ENCODE data around the gene GGT6. TPM values are rescaled to one million over a fixed set of nuclear protein-coding genes. Genes with fewer than 3 reads are reported as not detected.
A peak's percentile ranks its signal among the peaks of the same experiment; 100 is the strongest.
"Not testable (repeated sequence)": the region's sequence is repeated elsewhere in the genome, so short reads cannot be mapped to it uniquely, and the experiment has no call there.

GGT6 gene
- total RNA-seq, 2 experiments from 2014 or later, result not detected

DNA sequence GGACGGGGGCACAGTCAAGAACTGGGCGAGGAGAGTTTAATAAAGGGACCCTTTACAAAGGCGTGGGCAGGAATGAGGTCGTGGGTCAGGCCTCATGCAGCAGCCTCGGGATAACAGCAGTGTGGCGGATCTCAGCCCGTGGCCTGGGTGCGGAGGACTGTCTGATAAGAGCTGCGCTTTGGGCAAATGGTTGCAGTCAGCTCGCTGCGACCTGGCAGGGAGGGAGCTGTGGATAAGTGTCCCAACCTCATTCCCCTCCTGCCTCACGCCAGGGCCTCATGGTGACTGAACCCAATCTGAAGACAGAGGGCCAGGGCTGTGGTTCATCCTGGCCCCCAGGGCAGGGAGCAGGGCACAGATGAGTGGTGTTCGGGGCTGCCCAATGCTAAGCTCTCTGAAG is 37.6 kb upstream of the GGT6 start:
- Mint-ChIP-seq H3K27ac (no peak overlapping the region), H3K4me1 (peaks cover 3% of the 10 kb centered on the region), H3K9me3 (no peaks in the 10 kb centered on the region), H3K27me3 (peaks cover 2% of the 10 kb centered on the region), H3K36me3 (no peaks in the 10 kb centered on the region), H3K4me3 (no peak overlapping the region)
- no peak for DNase-seq
- POLR2A ChIA-PET, result interaction anchor here (0.9 kb wide), 1 partner anchor 8 kb away, joined by 3 read pairs; no protein-coding TSS in a partner anchor
- ATAC-seq (ENCODE audit: low read depth), result no peak

DNA sequence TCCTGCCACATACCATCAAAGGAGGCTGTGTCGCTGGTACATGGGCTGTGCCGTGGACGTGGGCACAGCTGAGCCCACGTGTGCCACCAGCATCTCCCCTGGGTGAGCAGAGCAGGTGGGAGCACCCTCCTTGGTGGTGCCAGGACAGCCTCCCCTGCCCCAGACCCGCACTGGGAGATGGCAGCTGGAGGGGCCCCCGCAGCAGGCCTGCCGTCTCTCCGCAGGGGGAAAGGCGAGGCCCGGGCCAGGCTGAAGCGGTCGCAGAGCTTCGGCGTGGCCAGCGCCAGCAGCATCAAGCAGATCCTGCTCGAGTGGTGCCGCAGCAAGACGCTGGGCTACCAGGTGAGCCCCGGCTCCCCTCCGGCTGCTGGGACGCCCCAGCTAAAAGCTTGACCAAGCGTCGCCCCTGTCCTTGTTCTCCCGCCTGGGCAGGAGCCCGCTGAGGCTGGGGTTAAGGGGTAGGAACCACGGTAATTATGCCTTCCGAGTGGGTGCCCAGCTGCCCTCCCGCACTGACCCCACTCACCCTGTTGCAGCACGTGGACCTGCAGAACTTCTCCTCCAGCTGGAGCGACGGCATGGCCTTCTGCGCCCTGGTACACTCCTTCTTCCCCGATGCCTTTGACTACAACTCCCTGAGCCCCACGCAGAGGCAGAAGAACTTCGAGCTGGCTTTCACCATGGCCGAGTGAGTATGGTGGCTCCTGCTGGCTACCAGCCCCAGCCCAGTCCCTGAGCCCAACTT is 36.4 kb upstream of the GGT6 start:
- Mint-ChIP-seq H3K36me3 (no peaks in the 10 kb centered on the region), H3K4me1 (peaks cover 3% of the 10 kb centered on the region), H3K9me3 (no peaks in the 10 kb centered on the region), H3K27ac (no peak overlapping the region), H3K4me3 (no peak overlapping the region), H3K27me3 (peaks cover 2% of the 10 kb centered on the region)
- DNase-seq (no peak), ATAC-seq (ENCODE audit: low read depth) (no peak)
- POLR2A ChIA-PET, result interaction anchor here (0.9 kb wide), 1 partner anchor 10 kb away, joined by 3 read pairs; no protein-coding TSS in a partner anchor

DNA sequence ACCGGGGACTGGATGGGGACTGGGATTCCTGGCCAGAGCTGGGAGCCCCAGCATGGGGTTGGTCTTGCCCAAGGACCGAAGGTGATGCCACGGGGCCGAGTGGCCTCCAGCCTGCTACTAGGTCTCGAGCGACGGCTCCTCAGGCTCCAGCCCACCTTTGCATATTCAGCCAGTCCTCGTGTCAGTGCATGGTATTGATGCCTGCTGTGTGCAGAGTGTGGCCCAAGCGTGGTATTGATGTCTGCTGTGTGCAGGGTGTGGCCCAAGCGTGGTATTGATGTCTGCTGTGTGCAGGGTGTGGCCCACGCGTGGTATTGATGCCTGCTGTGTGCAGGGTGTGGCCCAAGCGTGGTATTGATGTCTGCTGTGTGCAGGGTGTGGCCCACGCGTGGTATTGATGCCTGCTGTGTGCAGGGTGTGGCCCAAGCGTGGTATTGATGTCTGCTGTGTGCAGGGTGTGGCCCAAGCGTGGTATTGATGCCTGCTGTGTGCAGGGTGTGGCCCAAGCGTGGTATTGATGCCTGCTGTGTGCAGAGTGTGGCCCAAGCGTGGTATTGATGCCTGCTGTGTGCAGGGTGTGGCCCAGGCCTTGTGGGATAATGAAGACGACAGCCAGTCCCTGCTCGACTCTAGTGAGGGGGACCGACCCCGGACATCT is 35.4 kb upstream of the GGT6 start:
- POLR2A ChIA-PET; H3K27ac Mint-ChIP-seq; H3K36me3 Mint-ChIP-seq; H3K4me3 Mint-ChIP-seq; DNase-seq; H3K27me3 Mint-ChIP-seq; H3K4me1 Mint-ChIP-seq; ATAC-seq (ENCODE audit: low read depth); H3K9me3 Mint-ChIP-seq: not testable (repeated sequence)

DNA sequence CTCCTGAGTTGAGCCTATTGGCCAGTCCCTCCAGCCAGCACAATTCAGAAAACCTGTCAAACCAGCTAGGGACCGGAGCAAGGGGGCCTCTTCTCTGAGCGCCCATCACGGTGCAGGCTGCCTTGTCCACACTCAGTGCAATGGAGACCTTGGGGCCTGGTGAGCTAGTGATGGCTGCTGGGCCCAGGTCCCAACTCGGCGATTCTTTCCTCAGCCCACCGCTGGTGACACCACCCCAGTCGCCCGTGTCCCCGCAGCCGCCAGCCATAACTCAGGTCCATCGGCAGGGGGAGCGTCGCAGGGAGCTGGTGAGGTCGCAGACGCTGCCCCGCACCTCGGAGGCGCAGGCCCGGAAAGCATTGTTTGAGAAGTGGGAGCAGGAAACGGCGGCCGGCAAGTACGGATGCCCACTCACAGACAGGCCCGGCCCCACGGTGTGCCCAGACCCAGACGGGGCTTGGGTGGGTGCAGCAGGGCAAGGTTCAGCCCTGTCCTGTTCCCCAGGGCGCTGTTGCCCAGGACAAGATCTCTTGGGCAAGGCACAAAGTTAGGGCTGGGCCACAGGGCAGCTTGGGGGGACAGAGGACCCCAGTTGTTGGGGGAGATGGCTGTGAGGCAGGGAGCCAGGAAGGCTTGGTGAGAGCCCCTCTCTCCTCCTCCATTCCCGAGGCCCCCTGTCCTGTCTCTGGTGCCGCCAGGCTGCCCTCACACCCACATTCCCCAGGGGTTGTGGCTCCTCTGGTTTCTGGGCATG is 34.7 kb upstream of the GGT6 start:
- DNase-seq (peak; percentile 60), ATAC-seq (ENCODE audit: low read depth) (peak; percentile 78)
- no peaks in the 10 kb centered on the region for H3K36me3 Mint-ChIP-seq
- POLR2A ChIA-PET, result no interaction called here
- peak overlapping the region; percentile 10 for H3K4me3 Mint-ChIP-seq
- H3K27ac Mint-ChIP-seq, result no peak overlapping the region
- peaks cover 3% of the 10 kb centered on the region for H3K4me1 Mint-ChIP-seq
- H3K27me3 Mint-ChIP-seq, result peaks cover 3% of the 10 kb centered on the region
- H3K9me3 Mint-ChIP-seq, result no peaks in the 10 kb centered on the region

DNA sequence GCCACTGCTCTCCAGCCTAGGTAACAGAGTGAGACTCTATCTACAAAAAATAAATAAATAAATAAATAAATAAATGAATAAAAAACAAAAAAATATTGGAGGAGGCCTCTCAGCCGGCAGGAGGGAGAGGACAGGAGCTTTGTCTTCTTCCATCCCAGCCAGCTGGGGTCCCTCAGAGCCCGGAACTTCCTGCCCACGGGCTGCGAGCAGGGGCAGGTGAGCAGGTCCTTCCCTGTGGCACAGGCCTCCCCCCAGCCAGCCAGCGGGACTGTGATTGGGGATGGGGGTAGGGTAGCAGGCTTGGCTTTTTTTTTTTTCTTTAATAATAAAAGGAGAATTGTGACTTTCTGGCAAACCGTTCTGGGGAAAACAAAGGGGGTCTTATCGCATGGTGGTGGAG is 34.0 kb upstream of the GGT6 start:
- no peak for DNase-seq
- Mint-ChIP-seq H3K27me3 (peaks cover 3% of the 10 kb centered on the region), H3K9me3 (no peaks in the 10 kb centered on the region), H3K4me1 (peaks cover 3% of the 10 kb centered on the region), H3K4me3 (no peak overlapping the region), H3K27ac (no peak overlapping the region), H3K36me3 (no peaks in the 10 kb centered on the region)
- no peak for ATAC-seq (ENCODE audit: low read depth)
- POLR2A ChIA-PET, result no interaction called here

DNA sequence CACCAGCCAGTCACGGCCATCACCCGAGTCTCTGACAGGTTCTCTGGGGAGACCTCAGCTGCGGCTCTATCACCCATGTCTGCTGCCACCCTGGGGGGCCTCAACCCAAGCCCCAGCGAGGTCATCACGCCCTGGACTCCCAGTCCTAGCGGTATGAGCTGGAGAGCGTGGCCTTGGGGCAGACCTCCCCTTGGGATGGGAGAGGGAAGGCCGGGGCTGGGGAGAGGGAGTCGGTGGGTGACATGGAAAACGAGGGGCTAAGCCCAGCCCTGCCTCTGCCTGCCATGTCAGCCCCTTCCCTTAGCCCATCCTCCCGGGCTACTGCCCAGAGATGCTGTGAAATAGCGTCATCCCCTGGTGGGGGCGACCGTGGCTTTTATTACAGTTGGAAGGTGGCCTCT is 32.6 kb upstream of the GGT6 start:
- Mint-ChIP-seq H3K36me3 (no peaks in the 10 kb centered on the region), H3K4me3 (no peak overlapping the region), H3K27me3 (peaks cover 8% of the 10 kb centered on the region), H3K4me1 (peaks cover 3% of the 10 kb centered on the region), H3K27ac (no peak overlapping the region), H3K9me3 (no peaks in the 10 kb centered on the region)
- ATAC-seq (ENCODE audit: low read depth) (no peak), DNase-seq (no peak)
- POLR2A ChIA-PET, result no interaction called here

DNA sequence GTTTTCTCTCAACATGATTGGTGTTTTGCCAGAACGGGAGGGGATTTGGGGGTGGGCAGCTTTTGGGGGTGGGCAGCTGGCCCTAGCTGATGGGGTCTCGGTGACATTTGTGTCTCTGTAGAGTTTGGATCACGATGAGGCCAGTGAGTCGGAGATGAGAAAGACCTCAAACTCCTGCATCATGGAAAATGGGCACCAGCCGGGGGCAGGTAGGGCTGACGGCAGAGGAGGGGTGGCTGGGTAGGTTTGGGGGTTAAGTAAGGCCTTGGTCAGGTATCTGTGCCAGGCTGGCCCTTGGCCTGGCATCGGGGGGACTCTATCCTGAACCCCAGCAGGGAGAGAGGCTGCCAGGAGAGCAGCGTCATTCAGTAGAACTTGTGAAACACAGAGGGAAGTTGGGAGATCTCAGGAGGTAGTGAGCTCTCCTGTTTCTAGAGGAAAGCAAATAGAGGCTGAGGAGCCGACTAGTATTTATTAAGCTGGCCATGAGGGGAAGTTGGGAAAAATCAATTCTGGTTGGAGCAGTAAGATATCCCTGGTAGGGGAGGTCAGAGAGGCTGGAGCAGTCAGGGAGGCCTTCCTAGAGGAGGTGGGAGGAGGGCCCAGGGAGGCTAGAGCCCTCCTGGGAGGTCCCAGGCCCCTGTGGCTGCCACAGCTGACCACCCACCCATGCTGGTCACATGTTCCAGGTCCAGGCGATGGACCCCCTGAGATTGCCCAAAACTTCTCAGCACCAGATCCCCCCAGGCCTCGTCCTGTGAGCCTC is 32.0 kb upstream of the GGT6 start:
- peaks cover 8% of the 10 kb centered on the region for H3K27me3 Mint-ChIP-seq
- no peak for ATAC-seq (ENCODE audit: low read depth)
- H3K27ac Mint-ChIP-seq, result no peak overlapping the region
- POLR2A ChIA-PET, result interaction anchor here (0.6 kb wide), 1 partner anchor 220 kb away, joined by 3 read pairs; no protein-coding TSS in a partner anchor
- H3K4me1 Mint-ChIP-seq, result peaks cover 3% of the 10 kb centered on the region
- no peaks in the 10 kb centered on the region for H3K36me3 Mint-ChIP-seq
- no peak overlapping the region for H3K4me3 Mint-ChIP-seq
- DNase-seq, result no peak
- no peaks in the 10 kb centered on the region for H3K9me3 Mint-ChIP-seq

DNA sequence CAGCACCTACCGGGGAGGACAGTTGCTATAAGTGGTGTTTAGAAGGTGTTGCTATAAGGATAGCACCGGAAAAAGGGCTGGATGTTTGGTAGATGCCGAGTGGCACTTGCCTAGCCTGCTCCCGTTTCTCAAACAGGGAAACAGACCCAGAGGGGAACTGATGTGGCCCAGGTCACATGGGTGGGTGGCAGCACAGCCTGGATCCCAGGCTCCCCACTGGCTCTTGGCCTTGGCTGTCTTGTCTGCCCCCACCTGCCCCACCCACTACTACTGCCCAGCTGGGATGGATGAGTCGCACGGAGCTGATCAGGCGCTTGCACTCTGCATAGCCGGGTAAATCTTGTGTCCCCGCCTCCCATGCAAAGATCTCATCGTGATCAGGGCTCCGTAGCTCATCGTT is 31.2 kb upstream of the GGT6 start:
- H3K36me3 Mint-ChIP-seq, result no peaks in the 10 kb centered on the region
- ATAC-seq (ENCODE audit: low read depth), result no peak
- no peak overlapping the region for H3K4me3 Mint-ChIP-seq
- no peaks in the 10 kb centered on the region for H3K9me3 Mint-ChIP-seq
- H3K4me1 Mint-ChIP-seq, result peaks cover 3% of the 10 kb centered on the region
- POLR2A ChIA-PET, result no interaction called here
- H3K27me3 Mint-ChIP-seq, result peaks cover 11% of the 10 kb centered on the region
- H3K27ac Mint-ChIP-seq, result no peak overlapping the region
- DNase-seq, result no peak

DNA sequence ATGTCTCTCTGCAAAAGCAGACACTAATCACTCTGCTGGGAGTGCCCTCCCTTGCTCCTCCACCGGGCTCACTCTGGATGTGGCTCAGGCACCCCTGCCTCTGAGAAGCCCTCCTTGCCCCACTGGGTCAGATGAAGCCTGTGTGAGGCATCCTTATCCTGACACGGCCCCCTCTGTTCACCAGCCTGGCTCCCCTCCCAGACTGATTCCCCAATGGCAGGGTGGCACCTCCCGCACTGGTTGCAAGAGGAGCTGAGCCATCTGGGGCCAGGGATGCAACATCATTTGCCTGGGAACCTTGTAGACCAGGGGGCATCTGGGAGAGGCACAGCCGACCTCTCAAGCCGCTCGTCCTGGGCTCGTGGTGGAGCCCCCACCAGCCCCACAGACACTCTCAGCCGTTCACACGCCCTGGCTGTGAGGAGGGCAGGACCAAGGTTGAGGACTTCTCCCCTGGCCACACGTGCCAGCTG is 30.6 kb upstream of the GGT6 start:
- ATAC-seq (ENCODE audit: low read depth) (no peak), DNase-seq (no peak)
- H3K27ac Mint-ChIP-seq, result no peak overlapping the region
- no peak overlapping the region for H3K4me3 Mint-ChIP-seq
- peaks cover 3% of the 10 kb centered on the region for H3K4me1 Mint-ChIP-seq
- POLR2A ChIA-PET, result no interaction called here
- peaks cover 16% of the 10 kb centered on the region for H3K27me3 Mint-ChIP-seq
- no peaks in the 10 kb centered on the region for H3K9me3 Mint-ChIP-seq
- H3K36me3 Mint-ChIP-seq, result no peaks in the 10 kb centered on the region

DNA sequence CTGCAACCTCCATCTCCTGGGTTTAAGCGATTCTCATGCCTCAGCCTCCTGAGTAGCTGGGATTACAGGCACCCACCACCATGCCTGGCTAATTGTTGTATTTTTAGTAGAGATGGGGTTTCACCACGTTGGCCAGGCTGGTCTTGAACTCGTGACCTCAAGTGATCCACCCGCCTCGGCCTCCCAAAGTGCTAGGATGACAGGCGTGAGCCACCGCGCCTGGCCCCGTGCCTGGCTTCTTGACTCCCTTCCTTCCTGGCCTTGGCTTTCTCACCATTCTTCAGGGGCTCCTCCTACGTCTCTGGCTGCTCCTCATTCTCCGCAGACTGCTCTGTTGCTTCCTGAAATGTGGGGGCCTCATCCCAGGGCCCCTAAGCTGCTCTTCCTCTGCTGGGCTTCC is 29.7 kb upstream of the GGT6 start:
- ATAC-seq (ENCODE audit: low read depth); H3K36me3 Mint-ChIP-seq; H3K4me1 Mint-ChIP-seq; POLR2A ChIA-PET; H3K9me3 Mint-ChIP-seq; DNase-seq; H3K4me3 Mint-ChIP-seq; H3K27ac Mint-ChIP-seq: not testable (repeated sequence)
- peaks cover 25% of the 10 kb centered on the region for H3K27me3 Mint-ChIP-seq

DNA sequence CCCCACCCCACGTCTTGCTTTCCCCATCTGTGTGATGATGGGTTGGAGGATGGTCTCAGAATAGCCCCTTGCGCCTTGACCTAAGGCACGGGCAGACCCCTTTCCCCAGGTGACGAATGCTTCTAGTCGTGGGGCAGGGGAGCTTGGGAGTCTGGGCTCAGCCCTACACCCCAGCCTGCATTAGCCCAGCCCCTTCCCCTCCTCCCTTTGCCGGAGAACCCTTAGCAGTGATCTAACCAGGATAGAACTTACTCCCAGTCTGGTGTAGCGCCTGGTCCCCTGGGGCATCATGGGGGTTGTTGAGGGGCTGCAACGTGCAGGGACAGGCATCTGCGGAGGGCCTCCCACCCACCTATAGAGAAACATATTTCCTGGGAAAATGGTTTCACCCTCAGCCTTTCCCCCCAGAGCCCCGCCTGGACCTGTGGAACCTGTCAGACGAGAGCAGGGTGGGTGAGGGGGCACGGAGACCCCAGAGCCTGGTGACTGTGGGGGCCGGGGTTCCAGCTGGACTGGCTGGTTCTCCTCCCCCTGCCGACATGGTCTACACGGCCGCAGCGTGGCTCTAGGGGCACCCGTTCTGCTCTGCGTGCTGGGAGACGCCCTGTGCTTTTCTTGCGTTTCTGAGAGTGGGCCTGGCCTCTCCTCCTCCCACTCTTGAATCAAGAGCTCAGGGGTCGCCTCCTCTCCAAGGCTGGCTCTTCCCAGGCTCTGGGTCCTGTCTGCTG is 28.7 kb upstream of the GGT6 start:
- Mint-ChIP-seq H3K27ac (no peak overlapping the region), H3K36me3 (no peaks in the 10 kb centered on the region), H3K4me3 (no peak overlapping the region), H3K27me3 (peaks cover 27% of the 10 kb centered on the region), H3K9me3 (no peaks in the 10 kb centered on the region), H3K4me1 (no peaks in the 10 kb centered on the region)
- POLR2A ChIA-PET, result no interaction called here
- ATAC-seq (ENCODE audit: low read depth) (no peak), DNase-seq (no peak)

DNA sequence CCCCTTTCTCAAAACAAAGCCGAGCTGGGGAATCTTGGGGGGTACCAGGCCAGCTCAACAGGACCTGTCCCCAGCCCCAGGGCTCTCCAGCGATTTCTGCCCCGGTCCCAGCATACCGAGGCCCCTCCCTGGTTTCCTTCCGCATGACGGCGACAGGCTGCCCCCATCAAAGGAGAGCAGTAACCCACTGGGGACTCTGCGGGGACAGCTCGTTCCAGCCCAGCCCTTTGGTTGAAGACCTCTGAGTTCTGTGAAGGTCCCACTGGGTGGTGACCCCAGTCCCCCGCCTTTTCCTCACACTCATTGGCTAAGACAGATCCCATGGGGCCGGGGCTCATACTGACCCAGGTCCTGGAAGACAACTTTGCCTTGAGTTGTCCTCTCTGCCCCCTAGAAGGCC is 28.0 kb upstream of the GGT6 start:
- Mint-ChIP-seq H3K27ac (no peak overlapping the region), H3K27me3 (peaks cover 32% of the 10 kb centered on the region), H3K4me3 (no peak overlapping the region), H3K9me3 (no peaks in the 10 kb centered on the region), H3K36me3 (no peaks in the 10 kb centered on the region), H3K4me1 (peaks cover 1% of the 10 kb centered on the region)
- POLR2A ChIA-PET, result no interaction called here
- ATAC-seq (ENCODE audit: low read depth), result no peak
- no peak for DNase-seq

DNA sequence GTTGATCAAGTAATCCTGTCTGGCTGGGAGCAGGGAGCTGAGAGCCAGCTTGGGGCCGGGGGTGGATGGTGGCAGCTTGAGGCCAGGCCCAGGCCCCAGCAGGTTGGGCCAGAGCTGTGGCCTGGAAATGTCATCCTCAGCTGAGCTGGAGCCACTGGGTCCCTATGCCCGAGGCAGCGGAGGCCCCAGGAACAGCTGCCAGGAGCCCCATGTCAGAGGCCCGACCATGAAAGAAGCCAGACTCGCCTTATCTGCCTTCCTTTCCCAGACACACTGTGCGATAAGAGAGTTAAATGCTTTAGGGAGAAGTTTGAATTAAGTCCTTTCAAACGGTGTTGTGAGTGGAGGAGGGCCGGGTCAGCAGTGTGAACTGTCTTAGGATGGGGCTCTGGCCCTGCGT is 27.4 kb upstream of the GGT6 start:
- no peaks in the 10 kb centered on the region for H3K36me3 Mint-ChIP-seq
- H3K4me1 Mint-ChIP-seq, result peaks cover 1% of the 10 kb centered on the region
- POLR2A ChIA-PET, result no interaction called here
- H3K27ac Mint-ChIP-seq, result no peak overlapping the region
- no peak overlapping the region for H3K4me3 Mint-ChIP-seq
- no peak for ATAC-seq (ENCODE audit: low read depth)
- H3K9me3 Mint-ChIP-seq, result no peaks in the 10 kb centered on the region
- no peak for DNase-seq
- H3K27me3 Mint-ChIP-seq, result peaks cover 38% of the 10 kb centered on the region

Data from activated naive CD8-positive, alpha-beta T cell treated with anti-CD3 and anti-CD28 coated beads, Interleukin-2, amount 10 ng/mL, durations not matched to agents 7 days and 5 days (primary cell).